Fibroblast of skin of abdomen (primary cell): ENCODE measurements around the gene CDC42EP3.

Source experiments
- DNase-seq: peaks from one replicate; pipeline ENCODE4 v3.0.0-alpha.2; 2013

Gene CDC42EP3

GRCh38 chr2:37635504-37636380, 35.7 kb downstream of the CDC42EP3 start:
- DNase-seq = peak; percentile 84

- DNase-seq = no peak
Measured at GRCh38 chr2:37634914-37635503, 36.4 kb downstream of the CDC42EP3 start.

- DNase-seq = no peak
Measured at GRCh38 chr2:37633845-37634244, 37.6 kb downstream of the CDC42EP3 start.

GRCh38 chr2:37633234-37633633, 38.2 kb downstream of the CDC42EP3 start:
- DNase-seq = no peak

GRCh38 chr2:37632310-37632709, 39.1 kb downstream of the CDC42EP3 start:
- no peak for DNase-seq

GRCh38 chr2:37631698-37632097, 39.7 kb downstream of the CDC42EP3 start:
- DNase-seq = no peak

- no peak for DNase-seq
Measured at GRCh38 chr2:37631292-37631691, 40.1 kb downstream of the CDC42EP3 start.

GRCh38 chr2:37630776-37631175, 40.7 kb downstream of the CDC42EP3 start:
- no peak for DNase-seq

- DNase-seq = peak; percentile 68
Measured at GRCh38 chr2:37630301-37630700, 41.1 kb downstream of the CDC42EP3 start.

GRCh38 chr2:37629529-37629928, 41.9 kb downstream of the CDC42EP3 start:
- no peak for DNase-seq

- DNase-seq = no peak
Measured at GRCh38 chr2:37627710-37628109, 43.7 kb downstream of the CDC42EP3 start.

GRCh38 chr2:37625796-37626571, 45.5 kb downstream of the CDC42EP3 start:
- DNase-seq = peak; percentile 86

- peak; percentile 97 for DNase-seq
Measured at GRCh38 chr2:37625156-37625555, 46.3 kb downstream of the CDC42EP3 start.

GRCh38 chr2:37623971-37624900, 47.2 kb downstream of the CDC42EP3 start:
- peak; percentile 89 for DNase-seq

- DNase-seq = no peak
Measured at GRCh38 chr2:37623406-37623805, 48.0 kb downstream of the CDC42EP3 start.

- DNase-seq = no peak
Measured at GRCh38 chr2:37622450-37623100, 48.9 kb downstream of the CDC42EP3 start.

GRCh38 chr2:37621199-37621598, 50.2 kb downstream of the CDC42EP3 start:
- no peak for DNase-seq

GRCh38 chr2:37619959-37620300, 51.5 kb downstream of the CDC42EP3 start:
- DNase-seq = peak; percentile 74

- no peak for DNase-seq
Measured at GRCh38 chr2:37619230-37619958, 52.0 kb downstream of the CDC42EP3 start.

- no peak for DNase-seq
Measured at GRCh38 chr2:37618326-37618725, 53.1 kb downstream of the CDC42EP3 start.
